ENCODE measurements around the gene LMAN1L. TPM values are rescaled to one million over a fixed set of nuclear protein-coding genes. Genes with fewer than 3 reads are reported as not detected.
A peak's percentile ranks its signal among the peaks of the same experiment; 100 is the strongest.

LMAN1L gene
- total RNA-seq, 1 donor from 2014 or later: not detected

- no peak for DNase-seq (ENCODE audit: low spot score)
- H3K27me3 Mint-ChIP-seq (ENCODE audit: low read depth): no peaks in the 10 kb centered on the region
- peaks cover 1% of the 10 kb centered on the region for H3K36me3 Mint-ChIP-seq (ENCODE audit: low read depth)
- no peaks in the 10 kb centered on the region for H3K9me3 Mint-ChIP-seq (ENCODE audit: low read depth)
- no peak for TF ChIP-seq CTCF (IDR thresholded peaks at IDR 0.05)
- peaks cover 53% of the 10 kb centered on the region for H3K4me1 Mint-ChIP-seq (ENCODE audit: low read depth)
- H3K27ac Mint-ChIP-seq (ENCODE audit: unreplicated experiment): no peak overlapping the region
- peak overlapping the region; percentile 76 for H3K4me3 Mint-ChIP-seq (ENCODE audit: unreplicated experiment)
These were observed 31.9 kb upstream of the LMAN1L start for GRCh38 chr15:74780523-74781430.

- TF ChIP-seq CTCF (IDR thresholded peaks at IDR 0.05): peak; percentile 77
- no peaks in the 10 kb centered on the region for H3K27me3 Mint-ChIP-seq (ENCODE audit: low read depth)
- H3K4me1 Mint-ChIP-seq (ENCODE audit: low read depth): peaks cover 55% of the 10 kb centered on the region
- peaks cover 1% of the 10 kb centered on the region for H3K36me3 Mint-ChIP-seq (ENCODE audit: low read depth)
- H3K9me3 Mint-ChIP-seq (ENCODE audit: low read depth): no peaks in the 10 kb centered on the region
- peak within 1 kb of the TSS; percentile 70 for H3K27ac Mint-ChIP-seq (ENCODE audit: unreplicated experiment)
- peak within 1 kb of the TSS; percentile 87 for H3K4me3 Mint-ChIP-seq (ENCODE audit: unreplicated experiment)
- no peak for DNase-seq (ENCODE audit: low spot score)
These were observed 31.0 kb upstream of the LMAN1L start, which contains the start of gene CSK for GRCh38 chr15:74781431-74782258. CSK (plus strand) TSS chr15:74782080; CDS start chr15:74798298, 16,218 bp downstream.

- no peak for TF ChIP-seq CTCF (IDR thresholded peaks at IDR 0.05)
- Mint-ChIP-seq H3K27me3 (ENCODE audit: low read depth) (no peaks in the 10 kb centered on the region), H3K36me3 (ENCODE audit: low read depth) (peaks cover 1% of the 10 kb centered on the region), H3K27ac (ENCODE audit: unreplicated experiment) (peak overlapping the region; percentile 70), H3K9me3 (ENCODE audit: low read depth) (no peaks in the 10 kb centered on the region), H3K4me3 (ENCODE audit: unreplicated experiment) (peak overlapping the region; percentile 87), H3K4me1 (ENCODE audit: low read depth) (peaks cover 55% of the 10 kb centered on the region)
- DNase-seq (ENCODE audit: low spot score): no peak
These were observed 30.2 kb upstream of the LMAN1L start for GRCh38 chr15:74782259-74783071.

DNA sequence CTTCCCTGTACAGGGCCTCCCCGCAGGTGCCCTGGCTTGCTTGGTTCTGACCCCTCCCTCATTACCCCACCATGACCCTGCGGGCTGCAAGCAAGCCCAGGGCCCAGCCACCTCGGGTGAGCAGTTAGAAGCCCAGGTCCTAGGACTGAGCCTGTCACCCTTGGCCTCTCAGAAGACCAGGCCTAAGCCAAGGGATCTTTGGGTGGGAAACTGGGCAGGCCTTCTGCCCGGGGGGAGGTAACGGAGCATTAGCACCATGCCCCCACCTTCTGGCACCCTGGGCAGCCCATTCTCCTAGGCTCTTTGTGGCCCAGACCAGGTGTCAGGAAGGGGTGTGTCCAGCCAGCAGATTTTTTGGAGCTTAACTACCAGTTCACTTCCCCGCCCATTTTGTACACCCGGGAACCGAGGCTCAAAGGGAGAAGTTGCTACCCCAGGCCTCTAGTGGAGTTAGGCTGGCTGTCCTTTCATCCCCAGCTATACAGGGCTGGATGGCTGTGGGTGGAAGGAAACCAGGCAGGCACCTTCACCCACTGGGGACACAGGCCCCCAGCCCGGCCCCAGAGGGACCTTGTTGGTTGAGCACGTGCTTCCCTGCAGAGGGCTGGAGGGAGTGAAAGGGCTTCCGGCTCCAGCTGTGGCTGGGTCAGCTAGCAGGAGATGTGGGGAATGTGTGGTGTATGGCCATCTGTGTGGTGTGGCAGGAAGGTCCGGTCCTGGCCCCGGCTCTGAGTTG is 29.4 kb upstream of the LMAN1L start:
- Mint-ChIP-seq H3K27ac (ENCODE audit: unreplicated experiment) (peak overlapping the region; percentile 70), H3K36me3 (ENCODE audit: low read depth) (peaks cover 1% of the 10 kb centered on the region), H3K4me1 (ENCODE audit: low read depth) (peaks cover 55% of the 10 kb centered on the region), H3K9me3 (ENCODE audit: low read depth) (no peaks in the 10 kb centered on the region), H3K4me3 (ENCODE audit: unreplicated experiment) (peak overlapping the region; percentile 87), H3K27me3 (ENCODE audit: low read depth) (no peaks in the 10 kb centered on the region)
- no peak for DNase-seq (ENCODE audit: low spot score)
- peak; percentile 6 for TF ChIP-seq CTCF (IDR thresholded peaks at IDR 0.05)
